Activated CD4-positive, alpha-beta T cell treated with anti-CD3 and anti-CD28 coated beads, Interleukin-2, amount 50 U/mL, for 4 hours (primary cell): ENCODE data around the gene IRF9.

ENCODE experiments used
- DNase-seq, 2 experiments: peaks; one replicate each; pipeline ENCODE4 v3.0.0-alpha.2; 2020

IRF9 gene, protein sequence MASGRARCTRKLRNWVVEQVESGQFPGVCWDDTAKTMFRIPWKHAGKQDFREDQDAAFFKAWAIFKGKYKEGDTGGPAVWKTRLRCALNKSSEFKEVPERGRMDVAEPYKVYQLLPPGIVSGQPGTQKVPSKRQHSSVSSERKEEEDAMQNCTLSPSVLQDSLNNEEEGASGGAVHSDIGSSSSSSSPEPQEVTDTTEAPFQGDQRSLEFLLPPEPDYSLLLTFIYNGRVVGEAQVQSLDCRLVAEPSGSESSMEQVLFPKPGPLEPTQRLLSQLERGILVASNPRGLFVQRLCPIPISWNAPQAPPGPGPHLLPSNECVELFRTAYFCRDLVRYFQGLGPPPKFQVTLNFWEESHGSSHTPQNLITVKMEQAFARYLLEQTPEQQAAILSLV

DNA sequence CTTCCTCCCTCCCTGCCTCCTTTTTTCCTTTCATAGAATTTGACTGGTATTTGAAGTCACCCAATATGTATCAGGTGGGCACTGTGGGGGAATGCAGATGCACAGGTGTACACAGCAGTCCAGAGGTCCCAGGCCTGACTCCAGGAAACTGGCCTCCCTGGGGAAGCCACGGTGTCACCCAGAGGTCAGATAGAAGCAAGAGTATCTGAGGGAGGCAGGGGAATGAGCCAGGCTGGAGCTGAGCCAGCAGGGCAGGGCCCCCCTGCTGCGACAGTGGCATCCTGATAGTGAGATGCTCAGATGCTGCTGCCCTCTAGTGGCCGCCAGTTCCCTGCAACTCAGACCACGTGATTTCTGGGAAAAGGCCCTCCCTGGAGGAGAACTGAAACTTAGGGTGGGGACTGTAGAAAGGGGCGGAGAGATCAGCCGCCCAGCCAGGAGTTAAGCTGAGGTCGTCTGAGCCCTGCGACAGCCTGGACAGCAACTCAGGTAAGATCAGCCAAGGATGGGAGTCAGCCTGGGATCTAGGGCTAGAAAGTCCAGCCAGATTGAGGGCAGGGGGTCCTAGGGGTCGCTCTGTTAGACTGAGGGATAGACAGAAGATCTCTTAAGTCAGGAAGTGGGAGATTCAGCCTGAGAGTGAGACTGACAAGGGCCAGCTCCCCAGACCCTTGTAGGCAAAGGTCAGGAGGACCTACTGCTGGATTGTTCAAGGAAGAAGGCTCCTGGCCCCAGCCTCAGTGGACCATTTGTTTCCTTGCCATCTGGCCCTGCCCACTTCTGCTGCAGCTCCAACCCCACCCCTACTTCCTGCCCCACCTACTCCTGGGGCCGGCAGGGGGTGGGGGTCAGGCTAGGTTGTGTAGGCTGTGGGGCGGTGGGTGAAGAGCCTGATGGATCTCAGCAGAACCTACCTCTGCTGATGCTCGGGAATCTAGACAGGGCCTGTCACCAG lies at the start of gene IRF9:
Gene IRF9, plus strand, starts transcription at position 416 of the 955 bp plus-strand sequence. CDS start 880 bp downstream, outside the sequence.
- DNase-seq: peak; percentile 97 to 99

DNA sequence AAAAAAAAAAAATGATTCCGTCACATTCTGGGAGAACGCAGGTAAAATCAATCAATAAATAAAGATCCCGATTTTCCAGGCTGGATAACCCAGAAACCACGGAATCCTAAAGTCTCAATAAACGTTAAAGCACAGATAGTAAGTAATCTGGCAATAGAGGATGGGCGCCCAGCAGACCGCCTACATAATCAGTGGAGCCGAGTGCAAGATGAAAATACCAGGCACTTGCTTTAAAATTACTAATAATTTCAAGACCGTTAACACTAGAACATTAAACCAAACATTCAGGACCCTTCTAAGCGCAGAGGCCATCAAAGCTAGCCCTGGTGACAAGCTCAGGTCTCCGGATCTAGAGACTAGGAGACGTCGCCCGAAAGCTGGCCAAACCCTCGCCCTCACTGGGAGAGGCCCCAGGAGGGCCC lies 47.7 kb upstream of the IRF9 start:
- no peak for DNase-seq

DNA sequence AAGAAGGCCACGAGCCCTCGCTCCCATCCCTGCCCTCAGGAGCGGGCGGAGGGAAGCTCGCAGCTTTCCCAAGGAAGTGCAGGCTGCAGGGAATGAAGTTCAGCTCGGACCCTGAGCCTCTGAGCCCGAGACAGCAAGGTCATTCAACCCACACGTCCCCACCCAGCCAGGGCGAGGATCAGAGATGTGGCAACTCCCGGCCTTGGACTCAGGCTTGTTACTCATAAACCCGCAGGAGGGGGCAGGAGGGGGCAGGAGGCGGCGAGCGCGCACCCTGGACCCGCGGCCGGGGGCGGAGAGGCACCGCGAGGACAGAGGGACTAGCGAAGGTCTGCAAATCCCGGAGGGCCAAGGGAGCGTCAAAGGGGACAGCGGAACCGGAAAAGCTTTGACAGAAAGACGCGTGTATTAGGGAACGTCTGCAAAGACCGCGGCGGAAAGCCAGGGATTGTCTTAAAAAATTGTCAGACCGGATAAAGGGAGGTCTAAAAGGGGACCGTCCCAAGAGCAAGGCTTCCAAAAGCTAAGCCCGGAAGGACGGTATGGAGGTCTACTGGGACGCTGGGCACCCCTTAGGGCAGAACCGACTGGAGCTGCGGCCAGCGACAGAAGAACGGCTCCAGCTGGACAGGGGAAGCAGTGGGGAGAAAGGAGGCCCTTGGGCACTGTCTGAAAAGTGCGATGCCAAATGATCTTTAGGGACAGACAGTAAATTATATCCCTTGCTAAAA lies 47.1 kb upstream of the IRF9 start:
- peak; percentile 60 to 65 for DNase-seq

DNA sequence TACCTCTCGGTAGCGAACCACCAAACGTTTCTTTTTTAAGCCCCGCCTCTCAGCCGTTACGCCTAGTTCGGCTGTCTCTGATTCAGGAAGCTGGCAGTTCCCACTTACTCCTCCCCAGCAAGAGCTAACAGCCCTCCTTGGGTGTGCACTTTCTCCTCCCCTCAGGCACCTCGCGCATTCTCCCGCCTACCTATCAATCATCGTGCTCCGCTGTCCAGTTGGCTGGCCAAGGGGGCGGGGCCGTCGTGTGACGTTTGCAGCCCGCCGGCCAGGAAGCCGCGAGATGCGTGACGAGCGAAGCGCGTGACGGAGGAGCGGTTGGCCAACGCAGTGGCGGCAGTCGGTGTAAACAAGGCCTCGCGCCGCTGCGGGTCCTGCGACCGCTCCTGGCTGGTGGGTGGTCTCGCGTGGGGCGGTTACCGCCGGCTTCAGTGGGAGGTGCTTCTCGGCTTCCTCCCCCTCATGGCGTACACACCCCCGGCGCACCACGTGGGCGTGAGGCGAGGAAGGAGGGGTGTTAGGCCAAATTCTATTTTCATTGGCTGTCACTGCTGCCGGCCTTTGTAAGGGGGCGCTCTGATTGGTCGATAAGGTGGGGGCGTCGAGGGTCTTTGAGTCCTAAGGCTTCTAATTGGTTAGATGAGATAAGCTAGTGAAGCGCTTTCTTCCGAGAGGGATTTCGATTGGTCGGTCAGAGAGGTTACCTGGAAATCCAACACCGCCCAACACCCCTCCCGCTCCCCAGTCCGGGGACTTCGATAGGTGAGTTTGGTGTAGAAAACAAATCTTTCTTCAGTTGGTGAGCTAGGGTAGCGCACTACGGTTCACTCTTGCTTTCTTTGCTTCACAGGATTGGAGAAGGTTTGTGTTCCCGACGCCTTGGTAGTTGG lies 46.3 kb upstream of the IRF9 start, which contains the start of the genes DCAF11 and NRL:
Gene DCAF11, plus strand, starts transcription at position 246 of the 890 bp plus-strand sequence. CDS start 818 bp downstream, outside the sequence.
Gene NRL, minus strand, starts transcription at position 418 of the 890 bp plus-strand sequence. CDS start 32,101 bp downstream, outside the sequence.
- peak; percentile 98 to 99 for DNase-seq

DNA sequence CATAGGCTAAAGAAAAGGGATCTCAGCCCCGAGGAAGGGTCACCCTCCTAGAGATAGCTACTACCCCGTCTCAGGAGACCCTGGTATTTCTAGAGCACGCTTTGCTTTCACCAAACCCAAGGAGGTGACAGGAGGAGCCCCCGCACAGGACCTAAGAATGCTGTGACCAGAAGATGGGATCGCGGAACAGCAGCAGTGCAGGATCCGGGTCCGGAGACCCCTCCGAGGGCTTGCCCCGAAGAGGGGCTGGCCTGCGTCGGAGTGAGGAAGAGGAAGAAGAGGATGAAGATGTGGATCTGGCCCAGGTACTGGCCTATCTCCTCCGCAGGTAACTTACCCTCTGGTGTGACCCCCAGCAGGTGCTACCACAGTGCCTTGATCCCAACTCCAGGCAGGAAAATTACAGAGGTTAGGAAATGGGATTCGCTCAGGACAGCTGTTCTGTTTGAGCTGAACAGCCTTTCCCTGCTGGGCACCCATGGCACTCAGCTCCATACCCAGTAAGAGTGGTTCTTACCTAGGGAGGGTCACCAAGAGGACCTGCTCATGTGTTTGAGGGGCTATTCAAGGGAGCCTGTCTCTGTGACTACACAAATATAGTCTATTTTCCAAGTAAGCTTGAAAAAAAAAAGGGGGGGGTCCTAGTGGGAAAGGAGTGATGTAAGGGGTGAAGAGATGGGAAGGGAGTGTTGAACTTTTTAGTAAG lies 45.5 kb upstream of the IRF9 start:
- DNase-seq: no peak

DNA sequence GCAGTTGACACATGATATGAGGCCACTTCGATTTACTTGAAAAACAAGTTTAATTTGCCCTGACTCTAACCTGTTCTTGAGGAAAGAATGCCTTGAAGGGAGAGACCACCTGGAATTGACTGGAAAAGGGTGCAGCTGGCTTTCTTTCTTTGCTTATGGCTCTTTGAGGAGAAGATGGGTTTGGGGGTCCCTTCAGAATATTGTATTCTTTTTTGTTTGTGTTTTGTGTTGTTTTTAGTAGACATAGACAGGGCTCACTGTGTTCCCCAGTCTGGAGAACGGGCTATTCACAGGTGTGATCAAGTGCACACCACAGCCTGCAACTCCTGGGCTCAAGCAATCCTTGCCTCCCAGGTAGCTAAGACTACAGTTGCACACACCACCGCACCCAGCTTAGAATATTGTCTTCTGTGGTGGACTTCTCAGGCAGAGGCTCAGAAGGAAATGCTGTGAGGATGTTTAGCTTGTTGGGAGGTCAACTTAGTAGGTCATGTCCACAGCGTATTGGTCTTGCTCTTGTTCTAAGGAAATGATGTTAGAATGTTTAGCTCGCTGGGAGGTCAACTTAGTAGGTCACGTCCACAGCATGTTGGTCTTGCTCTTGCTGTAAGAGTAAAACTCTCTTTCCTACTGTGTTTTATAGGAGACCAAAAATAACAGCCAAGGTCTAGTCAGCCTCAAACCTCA lies 44.8 kb upstream of the IRF9 start:
- no peak for DNase-seq

DNA sequence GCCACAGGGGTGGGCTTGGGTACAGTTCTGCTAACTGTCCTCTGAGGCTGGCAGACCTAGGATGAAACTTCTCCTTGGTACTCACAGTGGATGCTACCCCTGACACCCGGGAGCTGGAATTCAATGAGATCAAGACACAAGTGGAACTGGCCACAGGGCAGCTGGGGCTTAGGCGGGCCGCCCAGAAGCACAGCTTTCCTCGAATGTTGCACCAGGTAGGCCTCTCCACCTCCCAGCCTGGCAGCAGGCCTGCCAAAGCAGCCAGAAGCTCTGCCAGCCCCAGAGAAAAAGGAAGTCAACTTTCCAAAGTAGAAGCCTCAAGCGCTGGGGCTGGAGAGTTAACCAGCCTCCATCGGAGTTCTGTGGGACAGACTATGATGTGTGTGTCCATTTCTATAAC lies 43.9 kb upstream of the IRF9 start:
- DNase-seq: no peak

DNA sequence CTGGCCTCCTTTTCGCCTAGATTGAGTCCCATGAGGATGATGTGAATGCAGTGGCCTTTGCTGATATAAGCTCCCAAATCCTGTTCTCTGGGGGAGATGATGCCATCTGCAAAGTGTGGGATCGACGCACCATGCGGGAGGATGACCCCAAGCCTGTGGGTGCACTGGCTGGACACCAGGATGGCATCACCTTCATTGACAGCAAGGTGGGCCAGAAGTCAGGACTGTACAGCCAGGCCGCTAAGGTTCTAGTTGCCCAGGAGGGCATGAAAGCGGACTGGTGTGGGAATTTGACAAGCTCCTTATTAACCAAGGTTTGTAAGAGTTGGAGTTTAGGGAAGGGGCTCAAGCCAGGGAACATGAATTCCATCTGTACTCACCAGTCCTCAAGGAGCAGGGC lies 41.4 kb upstream of the IRF9 start:
- no peak for DNase-seq

DNA sequence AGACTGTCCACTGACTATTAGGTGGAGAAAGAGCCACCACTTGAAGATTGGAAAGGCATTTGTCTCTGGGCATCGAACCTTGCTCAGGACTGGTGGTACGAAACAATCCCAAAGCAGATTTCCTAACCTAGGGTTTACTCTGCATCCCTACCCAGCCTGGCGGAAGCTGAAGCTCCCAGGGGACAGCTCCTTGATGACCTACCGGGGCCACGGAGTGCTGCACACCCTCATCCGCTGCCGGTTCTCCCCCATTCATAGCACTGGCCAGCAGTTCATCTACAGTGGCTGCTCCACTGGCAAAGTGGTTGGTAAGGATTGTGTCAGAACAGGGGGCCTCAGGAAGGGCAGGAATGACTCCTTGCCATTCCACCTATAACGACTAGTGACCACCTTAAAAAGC lies 39.9 kb upstream of the IRF9 start:
- DNase-seq: no peak

DNA sequence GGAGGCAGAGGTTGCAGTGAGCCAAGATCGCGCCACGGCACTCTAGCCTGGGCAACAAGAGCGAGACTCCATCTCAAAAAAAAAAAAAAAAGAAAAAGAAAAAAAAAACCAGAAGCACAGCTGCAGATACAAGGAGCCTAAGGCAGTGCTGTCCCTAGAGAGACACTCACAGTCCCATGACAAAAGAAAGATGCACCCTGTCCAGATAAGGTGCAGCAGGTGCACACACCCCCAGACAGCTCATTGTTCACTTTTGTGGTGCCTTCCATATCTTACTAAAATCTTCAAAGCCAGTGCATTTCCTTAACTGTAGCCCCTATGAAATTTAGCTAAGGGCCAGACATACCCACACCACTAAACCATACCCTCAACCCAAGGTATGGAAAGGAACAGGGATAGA lies 38.6 kb upstream of the IRF9 start:
- DNase-seq: no peak

DNA sequence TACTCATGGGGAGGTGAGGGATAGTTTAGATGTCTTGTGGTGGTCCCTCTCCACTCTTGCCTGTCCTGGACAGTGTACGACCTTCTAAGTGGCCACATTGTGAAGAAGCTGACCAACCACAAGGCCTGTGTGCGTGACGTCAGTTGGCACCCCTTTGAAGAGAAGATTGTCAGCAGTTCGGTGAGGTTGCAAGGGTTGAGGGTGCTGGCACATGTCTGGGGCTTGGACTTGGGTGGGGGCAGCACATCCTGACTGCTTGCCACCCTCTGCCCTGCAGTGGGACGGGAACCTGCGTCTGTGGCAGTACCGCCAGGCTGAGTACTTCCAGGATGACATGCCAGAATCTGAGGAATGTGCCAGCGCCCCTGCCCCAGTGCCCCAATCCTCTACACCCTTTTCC lies 38.2 kb upstream of the IRF9 start:
- no peak for DNase-seq

DNA sequence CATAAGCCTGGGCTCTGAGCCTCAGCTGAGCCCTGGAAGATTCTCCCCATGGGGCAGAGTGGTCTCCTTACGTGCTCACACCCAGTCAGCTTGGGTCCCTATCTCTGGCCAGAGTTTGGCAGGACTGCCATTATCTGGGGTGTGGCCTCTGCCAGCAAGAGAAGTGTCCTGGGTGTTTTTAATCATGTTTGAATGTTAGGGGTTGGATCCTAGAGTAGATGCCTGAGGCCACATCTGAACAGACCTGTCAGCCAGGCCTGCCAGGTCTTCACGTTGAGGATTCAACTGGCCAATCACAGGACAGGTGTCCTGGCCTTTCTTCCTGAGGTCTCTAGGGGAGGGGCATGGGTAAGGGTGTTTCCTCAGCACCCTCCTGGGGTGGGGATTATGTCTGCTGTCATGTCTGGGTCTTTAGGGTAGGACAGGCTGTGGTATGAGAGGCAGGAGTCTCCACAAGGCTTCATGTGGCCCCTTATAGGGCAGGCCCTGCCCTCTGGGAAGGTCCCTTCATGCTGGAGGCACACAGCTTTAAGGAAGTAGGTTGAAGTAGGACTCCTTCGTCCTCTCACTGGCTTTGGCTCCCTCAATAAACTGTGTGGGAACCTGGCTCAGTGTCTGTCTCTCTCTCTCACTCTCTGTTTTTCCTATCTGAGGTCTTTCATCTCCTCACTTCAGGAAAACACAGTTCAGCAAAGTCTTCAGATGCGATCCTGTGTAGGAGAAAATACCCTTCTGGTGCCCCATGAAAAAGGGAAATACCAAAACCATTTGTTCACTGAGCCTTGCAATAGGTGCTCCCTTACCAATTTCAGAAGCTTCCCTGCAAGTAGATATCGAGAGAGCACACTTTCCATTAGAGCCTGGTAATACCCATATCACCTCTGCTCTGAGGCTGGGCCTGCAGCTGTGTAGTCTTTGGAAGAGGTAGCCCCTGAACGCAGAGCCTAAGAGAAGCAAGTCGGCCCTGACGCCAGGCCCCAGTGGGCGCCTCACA lies 37.3 kb upstream of the IRF9 start:
- DNase-seq: no peak

DNA sequence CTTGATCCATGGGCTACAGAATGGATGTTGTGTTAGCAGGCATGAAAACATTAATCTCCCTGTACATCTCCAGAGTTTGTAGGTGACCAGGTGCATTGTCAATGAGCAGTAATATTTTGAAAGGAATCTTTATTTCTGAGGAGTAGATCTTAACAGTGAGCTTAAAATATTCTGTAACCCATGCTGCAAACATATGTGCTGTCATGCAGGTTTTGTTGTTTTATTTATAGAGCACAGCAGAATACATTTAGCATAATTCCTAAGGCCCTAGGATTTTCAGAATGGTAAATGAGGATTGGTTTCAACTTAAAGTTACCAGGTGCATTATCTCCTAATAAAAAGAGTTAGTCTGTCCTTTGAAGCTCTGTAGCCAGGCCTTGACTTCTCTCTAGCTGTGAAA lies 34.1 kb upstream of the IRF9 start:
- DNase-seq: no peak

DNA sequence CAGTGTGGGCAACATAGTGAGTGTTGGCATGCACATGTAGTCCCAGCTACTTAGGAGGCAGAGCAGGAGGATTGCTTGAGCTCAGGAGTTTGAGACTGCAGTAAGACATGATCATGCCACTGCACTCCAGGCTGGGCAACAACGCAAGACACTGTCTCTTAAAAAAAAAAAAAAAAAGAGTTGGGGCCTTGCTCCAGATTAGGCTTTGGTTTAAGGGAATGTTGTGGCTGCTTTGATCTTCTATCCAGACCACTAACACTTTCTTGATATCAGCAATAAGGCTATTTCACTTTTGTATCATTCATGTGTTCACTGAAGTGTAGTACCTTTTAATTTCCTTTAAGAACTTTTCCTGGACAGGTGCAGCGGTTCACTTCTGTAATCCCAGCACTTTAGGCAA lies 33.4 kb upstream of the IRF9 start:
- DNase-seq: no peak

DNA sequence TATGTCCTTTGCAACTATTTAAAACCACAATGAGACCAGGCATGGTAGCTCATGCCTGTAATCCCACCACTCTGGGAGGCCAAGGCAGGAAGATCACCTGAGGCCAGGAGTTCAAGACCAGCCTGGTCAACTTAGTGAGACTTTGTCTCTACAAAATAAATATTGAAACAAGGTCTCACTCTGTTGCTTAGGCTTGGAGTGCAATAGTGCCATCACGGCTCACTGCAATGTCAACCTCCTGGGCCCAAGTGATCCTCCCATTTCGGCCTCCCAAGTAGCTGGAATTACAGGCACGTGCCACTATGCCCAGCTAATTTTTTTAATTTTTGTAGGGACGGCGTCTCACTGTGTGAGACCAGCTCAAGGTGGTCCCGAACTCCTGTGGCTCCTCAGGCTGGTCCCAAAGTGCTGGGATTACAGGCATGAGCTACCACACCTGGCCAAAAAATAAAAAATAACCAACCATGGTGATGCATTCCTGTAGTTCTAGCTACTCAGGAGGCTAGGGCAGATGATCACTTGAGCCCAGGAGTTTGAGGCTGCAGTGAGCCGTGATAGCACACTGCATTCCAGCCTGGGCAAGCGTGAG lies 31.6 kb upstream of the IRF9 start:
- no peak for DNase-seq

DNA sequence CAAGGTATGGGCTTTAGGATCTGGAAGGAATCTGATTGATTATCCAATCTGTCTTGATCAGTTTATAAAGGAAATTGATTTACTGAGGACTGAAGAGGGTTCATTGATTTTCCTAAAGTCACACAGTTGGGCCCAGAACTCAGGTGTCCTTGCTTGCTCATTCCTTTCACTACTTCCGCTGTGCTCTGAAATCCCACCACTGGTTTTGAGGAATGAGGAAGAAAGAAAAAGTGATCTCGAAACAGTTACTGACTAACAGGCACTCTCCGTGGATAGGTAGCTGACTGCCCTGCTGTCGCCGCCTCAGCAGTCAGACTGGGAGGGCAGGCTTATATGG lies 30.7 kb upstream of the IRF9 start, which contains the start of gene FITM1:
Gene FITM1, plus strand, starts transcription at position 280 of the 337 bp plus-strand sequence. CDS start 905 bp downstream, outside the sequence.
- no peak for DNase-seq

DNA sequence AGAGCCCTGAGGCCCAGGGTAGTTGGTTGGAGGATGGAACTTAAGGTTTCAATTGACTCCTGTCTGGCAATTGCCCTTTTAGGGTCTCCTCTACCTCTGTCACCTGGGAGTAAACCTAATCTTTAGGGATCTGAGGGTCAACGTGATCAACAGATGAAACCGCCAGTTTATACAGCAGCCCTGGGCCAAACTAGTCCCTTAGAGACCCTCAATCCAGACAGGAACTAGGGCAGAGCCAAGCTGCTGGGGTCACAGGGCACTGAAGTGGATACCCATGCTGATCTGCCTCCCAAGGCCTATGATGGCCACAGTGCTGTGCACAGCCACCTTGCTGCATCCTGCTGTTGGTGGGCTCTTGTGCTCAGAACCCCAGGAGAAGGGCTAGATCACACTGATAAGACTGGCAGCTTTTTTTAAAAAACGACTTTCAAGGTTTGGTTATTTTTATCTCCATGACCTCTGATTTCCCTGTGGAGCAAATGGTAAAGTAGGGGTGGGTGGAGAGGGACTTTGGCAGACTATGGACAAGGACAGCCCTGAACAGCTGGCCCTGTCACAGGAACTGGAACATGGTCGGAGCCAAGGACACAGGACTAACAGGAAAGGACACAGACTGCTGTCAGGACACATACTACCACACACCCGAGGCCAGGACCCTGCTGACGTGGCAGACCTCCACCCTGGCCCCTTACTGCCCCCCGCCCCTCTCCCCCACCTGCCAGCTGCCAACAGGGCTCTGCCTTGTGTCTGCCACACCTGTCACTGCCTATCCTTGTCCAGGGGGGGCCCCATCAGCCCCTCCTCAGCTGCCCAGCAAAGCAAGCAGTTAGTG lies 30.1 kb upstream of the IRF9 start:
- no peak for DNase-seq

DNA sequence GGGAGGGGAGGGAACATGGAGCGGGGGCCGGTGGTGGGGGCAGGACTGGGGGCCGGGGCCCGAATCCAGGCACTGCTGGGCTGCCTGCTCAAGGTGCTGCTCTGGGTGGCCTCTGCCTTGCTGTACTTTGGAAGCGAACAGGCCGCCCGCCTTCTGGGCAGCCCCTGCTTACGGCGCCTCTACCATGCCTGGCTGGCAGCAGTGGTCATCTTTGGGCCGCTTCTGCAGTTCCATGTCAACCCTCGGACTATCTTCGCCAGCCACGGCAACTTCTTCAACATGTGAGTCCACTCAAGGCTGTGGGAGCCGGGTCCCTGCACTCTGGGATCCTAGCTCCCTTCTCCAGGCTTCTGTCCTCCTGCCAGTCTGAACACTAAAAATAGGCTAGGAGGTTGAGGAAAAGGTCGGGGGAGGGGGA lies 29.5 kb upstream of the IRF9 start:
- DNase-seq: no peak
